CD14-positive monocyte (primary cell): ENCODE measurements around the gene CREB5. TPM values are rescaled to one million over a fixed set of nuclear protein-coding genes. Genes with fewer than 3 reads are reported as not detected.

Source experiments
- DNase-seq, 3 donors: peaks; one replicate each; pipeline ENCODE4 v3.0.0-alpha.2; 2011 to 2022
- H2AFZ ChIP-seq: 2 replicates; pipeline ENCODE4 v1.6.0; 2012; ENCODE audit warnings: mild to moderate bottlenecking, low read depth, low read length, inconsistent platforms; ENCODE audit not compliant: insufficient read depth, poor library complexity, severe bottlenecking
- H3K27ac ChIP-seq, 2 donors: 1 replicate in 1 of 2; 2 replicates in 1 of 2; pipeline ENCODE4 v1.5.1; 2012 to 2013; ENCODE audit warnings: low read length in 2 of 2, control low read depth in 1 of 2, inconsistent platforms in 1 of 2, low read depth in 1 of 2, mild to moderate bottlenecking in 1 of 2
- H3K27me3 ChIP-seq, 2 donors: one replicate each; pipeline versions ENCODE4 v1.6.0 to v1.6.1; 2011 to 2013; ENCODE audit warnings: low read length in 2 of 2; ENCODE audit not compliant: control insufficient read depth in 2 of 2, insufficient read depth in 2 of 2
- H3K36me3 ChIP-seq, 2 donors: replicated peaks in 1 of 2; 1 replicate in 1 of 2; 2 replicates in 1 of 2; pipeline versions ENCODE4 v1.5.1 to v1.6.1; 2012 to 2013; ENCODE audit warnings: low read length in 2 of 2, control low read depth in 1 of 2, inconsistent platforms in 1 of 2, mild to moderate bottlenecking in 1 of 2; ENCODE audit not compliant: insufficient read depth in 2 of 2, control insufficient read depth in 1 of 2
- H3K4me1 ChIP-seq, 2 donors: 1 replicate in 1 of 2; 2 replicates in 1 of 2; pipeline versions ENCODE4 v1.5.1 to v1.6.1; 2012 to 2013; ENCODE audit warnings: low read length in 2 of 2, control low read depth in 1 of 2, inconsistent platforms in 1 of 2, mild to moderate bottlenecking in 1 of 2, moderate library complexity in 1 of 2; ENCODE audit not compliant: insufficient read depth in 2 of 2, control insufficient read depth in 1 of 2
- H3K4me2 ChIP-seq: replicated peaks from 2 replicates; pipeline ENCODE3; 2012; ENCODE audit warnings: low read length, moderate library complexity, mild to moderate bottlenecking; ENCODE audit not compliant: poor library complexity, severe bottlenecking; ENCODE audit errors: extremely low read depth
- H3K4me3 ChIP-seq, 3 experiments: fragments of 200-600 bp in 1 of 3; sonication (generic) in 1 of 3; replicated peaks in 1 of 3; 1 replicate in 2 of 3; 2 replicates in 1 of 3; pipeline ENCODE4 v1.5.1; 2011 to 2013; ENCODE audit warnings: low read length in 3 of 3, mild to moderate bottlenecking in 3 of 3, control low read depth in 2 of 3, low read depth in 2 of 3, inconsistent platforms in 1 of 3, moderate library complexity in 1 of 3
- H3K79me2 ChIP-seq: 2 replicates; pipeline ENCODE4 v1.6.0; 2012; ENCODE audit warnings: mild to moderate bottlenecking, control low read depth, inconsistent platforms, low read length, moderate library complexity; ENCODE audit not compliant: insufficient read depth
- H3K9ac ChIP-seq: 2 replicates; pipeline ENCODE4 v1.6.0; 2017; ENCODE audit warnings: low read length, mild to moderate bottlenecking; ENCODE audit not compliant: insufficient read depth, poor library complexity, severe bottlenecking
- H3K9me3 ChIP-seq, 2 donors: replicated peaks in 1 of 2; 1 replicate in 1 of 2; 2 replicates in 1 of 2; pipeline versions ENCODE4 v1.5.1 to v1.6.1; 2012 to 2013; ENCODE audit warnings: low read length in 2 of 2, control low read depth in 1 of 2; ENCODE audit not compliant: control insufficient read depth in 1 of 2, insufficient read depth in 1 of 2
- H4K20me1 ChIP-seq: 2 replicates; pipeline ENCODE4 v1.6.0; 2012; ENCODE audit warnings: mild to moderate bottlenecking, low read length, control low read depth, moderate library complexity; ENCODE audit not compliant: insufficient read depth
- H3K27ac Mint-ChIP-seq, 7 donors: one replicate each; pipeline ENCODE4 v1.8.0; 2020; ENCODE audit warnings: mild to moderate bottlenecking in 7 of 7, mixed read lengths in 7 of 7, moderate library complexity in 6 of 7, inconsistent platforms in 2 of 7
- H3K27me3 Mint-ChIP-seq, 3 donors: one replicate each; pipeline ENCODE4 v1.8.0; 2021 to 2022; ENCODE audit warnings: low read depth in 3 of 3, mild to moderate bottlenecking in 3 of 3, mixed read lengths in 3 of 3, moderate library complexity in 3 of 3, inconsistent platforms in 1 of 3
- H3K36me3 Mint-ChIP-seq, 2 donors: one replicate each; pipeline ENCODE4 v1.8.0; 2020; ENCODE audit warnings: mixed read lengths in 2 of 2, inconsistent platforms in 1 of 2, mild to moderate bottlenecking in 1 of 2
- H3K4me1 Mint-ChIP-seq: one replicate; pipeline ENCODE4 v1.8.0; 2020; ENCODE audit warnings: mild to moderate bottlenecking, mixed read lengths
- H3K4me3 Mint-ChIP-seq, 2 donors: one replicate each; pipeline ENCODE4 v1.8.0; 2020; ENCODE audit warnings: mild to moderate bottlenecking in 2 of 2, mixed read lengths in 2 of 2, moderate library complexity in 1 of 2
- H3K9me3 Mint-ChIP-seq, 7 donors: one replicate each; pipeline ENCODE4 v1.8.0; 2020 to 2022; ENCODE audit warnings: mixed read lengths in 7 of 7, mild to moderate bottlenecking in 6 of 7, moderate library complexity in 6 of 7, inconsistent platforms in 2 of 7
- CTCF ChIP-seq: fragments of 200-600 bp; IDR thresholded peaks from one replicate; pipeline ENCODE4 v1.8.0; 2022; ENCODE audit warnings: antibody characterized with exemption, mild to moderate bottlenecking
- WGBS: methylation state at CpG from one replicate; pipeline ENCODE4 v1.1.5; 2013; ENCODE audit warnings: missing lambda C conversion rate; ENCODE audit not compliant: insufficient coverage; 5-methylcytosine and 5-hydroxymethylcytosine counted together
- intact Hi-C, 2 donors: fragments of 100-400 bp; cut with micrococcal nuclease; formaldehyde crosslinking; loops; one replicate each; pipeline versions ENCODE4 v1.15.0 to v1.15.1; 2023
- polyA plus RNA-seq, 3 donors: library from polyadenylated mRNA; depleted of rRNA in 1 of 3; unstranded in 2 of 3; stranded (reverse) in 1 of 3; fragments of 300-500 nt in 2 of 3; fragments of >200 nt in 1 of 3; fragmentation: Illumina TruSeq in 2 of 3; gene quantifications; 1 replicate in 2 of 3; 2 replicates in 1 of 3; pipeline ENCODE4 v1.2.3, GENCODE V29; 2012 to 2021

CREB5 gene
- polyA plus RNA-seq, 3 donors: 25.1 to 72.3 (median 44.2) TPM

GRCh38 chr7:28677668-28678067, 265.4 kb downstream of the CREB5 start:
- Histone ChIP-seq H3K4me1 (peaks cover 35 to 44% of the 10 kb centered on the region in 2 donors), H4K20me1 (no peaks in the 10 kb centered on the region), H3K9me3 (no peaks in the 10 kb centered on the region), H3K27me3 (no peaks in the 10 kb centered on the region), H3K9ac (no peak overlapping the region), H3K4me3 (no peak overlapping the region), H2AFZ (no peak overlapping the region), H3K79me2 (no peaks in the 10 kb centered on the region), H3K36me3 (no peaks in the 10 kb centered on the region), H3K27ac (no peak overlapping the region), H3K4me2 (no peak overlapping the region)
- no peak for TF ChIP-seq CTCF
- no peak for DNase-seq
- peaks cover 0 to 2% (median 0%) of the 10 kb centered on the region in 3 donors for H3K27me3 Mint-ChIP-seq
- WGBS: 96% methylated on average over 3 of the region's 3 CpGs
- intact Hi-C loops: no loop called here
- H3K27ac Mint-ChIP-seq: no peak overlapping the region
- peaks cover 0 to 4% (median 0%) of the 10 kb centered on the region in 7 donors for H3K9me3 Mint-ChIP-seq
- H3K4me1 Mint-ChIP-seq: peaks cover 34% of the 10 kb centered on the region
- H3K36me3 Mint-ChIP-seq: no peaks in the 10 kb centered on the region
- H3K4me3 Mint-ChIP-seq: no peak overlapping the region

- intact Hi-C loops: no loop called here
Observed at GRCh38 chr7:28678431-28678965, 266.2 kb downstream of the CREB5 start.

More at GRCh38 chr7:28678431-28678965, 266.2 kb downstream of the CREB5 start:
- Histone ChIP-seq H3K4me2 (peak overlapping the region; percentile 60), H3K4me3 (peak overlapping the region in 1 of 3 experiments; percentile 7), H3K79me2 (no peaks in the 10 kb centered on the region), H3K9me3 (no peaks in the 10 kb centered on the region), H3K27ac (peak overlapping the region in 1 of 2 donors; percentile 47), H2AFZ (no peak overlapping the region), H4K20me1 (no peaks in the 10 kb centered on the region), H3K9ac (no peak overlapping the region), H3K27me3 (no peaks in the 10 kb centered on the region), H3K4me1 (peaks cover 42 to 49% of the 10 kb centered on the region in 2 donors), H3K36me3 (no peaks in the 10 kb centered on the region)
- DNase-seq: peak in 1 of 3 donors; percentile 37
- Mint-ChIP-seq H3K36me3 (no peaks in the 10 kb centered on the region), H3K27me3 (peaks cover 0 to 2% (median 0%) of the 10 kb centered on the region in 3 donors), H3K27ac (peak overlapping the region in 5 of 7 donors; percentile 15 to 65 (median 24)), H3K4me3 (peak overlapping the region in 1 of 2 donors; percentile 67), H3K4me1 (peaks cover 32% of the 10 kb centered on the region), H3K9me3 (peaks cover 0 to 3% (median 0%) of the 10 kb centered on the region in 7 donors)
- WGBS: no CpG with 5 or more reads among the region's 2 CpGs
- no peak for TF ChIP-seq CTCF
